ENCODE measurements around the gene NPY2R. TPM values are rescaled to one million over a fixed set of nuclear protein-coding genes. Genes with fewer than 3 reads are reported as not detected.

The NPY2R gene
- total and polyA plus RNA-seq, 2 donors (not counting 1 experiment from before 2014, with no cell fraction given): not detected

DNA sequence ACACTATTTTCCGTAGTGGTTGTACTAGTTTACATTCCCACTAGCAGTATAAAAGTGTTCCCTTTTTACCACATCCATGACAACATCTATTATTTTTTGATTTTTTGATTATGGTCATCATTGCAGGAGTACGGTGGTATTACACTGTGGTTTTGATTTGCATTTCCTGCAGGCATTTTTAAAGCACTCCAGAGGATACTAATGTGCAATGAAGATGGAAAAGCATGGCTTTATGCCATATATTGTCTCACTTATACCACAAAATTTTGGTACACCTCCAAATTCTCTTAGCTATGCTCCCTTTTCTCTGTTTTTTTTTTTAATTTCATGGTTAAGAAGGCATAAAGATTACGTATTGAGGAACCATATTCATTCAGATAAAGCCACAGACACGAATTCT lies 35.1 kb upstream of the NPY2R start:
- ATAC-seq (ENCODE audit: low read depth) (no peak), DNase-seq (no peak)
- Mint-ChIP-seq H3K9me3 (ENCODE audit: insufficient read depth) (peaks cover 2% of the 10 kb centered on the region), H3K27me3 (no peaks in the 10 kb centered on the region), H3K4me1 (no peaks in the 10 kb centered on the region), H3K4me3 (no peak overlapping the region), H3K27ac (no peak overlapping the region)
- intact Hi-C loops (cut with micrococcal nuclease): no loop called here
- ChIA-PET CTCF (no interaction called here), POLR2A (no interaction called here)
- Histone ChIP-seq H3K4me2 (replicated peaks; ENCODE audit: low read depth, low read length, poor library complexity, severe bottlenecking) (no peak overlapping the region), H3K4me3 (ENCODE audit: control extremely low read depth in 1 of 5, extremely low read depth in 1 of 5, insufficient read depth in 1 of 5, low read depth in 2 of 5, low read length in 4 of 5) (no peak overlapping the region), H3K27ac (ENCODE audit: low read length in 2 of 2) (no peak overlapping the region), H3K79me2 (ENCODE audit: control insufficient read depth, insufficient read depth, low read length) (no peaks in the 10 kb centered on the region), H4K20me1 (ENCODE audit: control insufficient read depth, insufficient read depth, low read length, poor library complexity, severe bottlenecking) (no peaks in the 10 kb centered on the region), H2AFZ (ENCODE audit: insufficient read depth, low read depth, low read length, poor library complexity, severe bottlenecking) (no peak overlapping the region), H3K9me3 (ENCODE audit: control extremely low read depth in 1 of 3, control insufficient read depth in 2 of 3, insufficient read depth in 1 of 3, low read length in 2 of 3) (peaks cover 0 to 4% (median 0%) of the 10 kb centered on the region in 3 donors), H3K4me1 (ENCODE audit: control insufficient read depth in 2 of 2, insufficient read depth in 2 of 2, low read length in 2 of 2) (no peaks in the 10 kb centered on the region), H3K9ac (ENCODE audit: low read length) (no peak overlapping the region), H3K27me3 (replicated peaks in 1 of 4; ENCODE audit: control extremely low read depth in 1 of 4, control insufficient read depth in 3 of 4, insufficient read depth in 4 of 4, low read length in 3 of 4) (no peaks in the 10 kb centered on the region), H3K36me3 (replicated peaks in 1 of 2; ENCODE audit: control extremely low read depth in 1 of 2, control insufficient read depth in 1 of 2, extremely low read depth in 1 of 2, insufficient read depth in 2 of 2, low read length in 1 of 2) (no peaks in the 10 kb centered on the region)
- TF ChIP-seq, protein P1, sequence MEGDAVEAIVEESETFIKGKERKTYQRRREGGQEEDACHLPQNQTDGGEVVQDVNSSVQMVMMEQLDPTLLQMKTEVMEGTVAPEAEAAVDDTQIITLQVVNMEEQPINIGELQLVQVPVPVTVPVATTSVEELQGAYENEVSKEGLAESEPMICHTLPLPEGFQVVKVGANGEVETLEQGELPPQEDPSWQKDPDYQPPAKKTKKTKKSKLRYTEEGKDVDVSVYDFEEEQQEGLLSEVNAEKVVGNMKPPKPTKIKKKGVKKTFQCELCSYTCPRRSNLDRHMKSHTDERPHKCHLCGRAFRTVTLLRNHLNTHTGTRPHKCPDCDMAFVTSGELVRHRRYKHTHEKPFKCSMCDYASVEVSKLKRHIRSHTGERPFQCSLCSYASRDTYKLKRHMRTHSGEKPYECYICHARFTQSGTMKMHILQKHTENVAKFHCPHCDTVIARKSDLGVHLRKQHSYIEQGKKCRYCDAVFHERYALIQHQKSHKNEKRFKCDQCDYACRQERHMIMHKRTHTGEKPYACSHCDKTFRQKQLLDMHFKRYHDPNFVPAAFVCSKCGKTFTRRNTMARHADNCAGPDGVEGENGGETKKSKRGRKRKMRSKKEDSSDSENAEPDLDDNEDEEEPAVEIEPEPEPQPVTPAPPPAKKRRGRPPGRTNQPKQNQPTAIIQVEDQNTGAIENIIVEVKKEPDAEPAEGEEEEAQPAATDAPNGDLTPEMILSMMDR (IDR thresholded peaks at IDR 0.05): no peak
- TF ChIP-seq EZH2 (IDR thresholded peaks at IDR 0.05; ENCODE audit: borderline replicate concordance, insufficient read depth, low read depth, low read length, poor library complexity, severe bottlenecking): no peak
- WGBS (ENCODE audit: insufficient coverage): no CpG with 5 or more reads among the region's 4 CpGs

DNA sequence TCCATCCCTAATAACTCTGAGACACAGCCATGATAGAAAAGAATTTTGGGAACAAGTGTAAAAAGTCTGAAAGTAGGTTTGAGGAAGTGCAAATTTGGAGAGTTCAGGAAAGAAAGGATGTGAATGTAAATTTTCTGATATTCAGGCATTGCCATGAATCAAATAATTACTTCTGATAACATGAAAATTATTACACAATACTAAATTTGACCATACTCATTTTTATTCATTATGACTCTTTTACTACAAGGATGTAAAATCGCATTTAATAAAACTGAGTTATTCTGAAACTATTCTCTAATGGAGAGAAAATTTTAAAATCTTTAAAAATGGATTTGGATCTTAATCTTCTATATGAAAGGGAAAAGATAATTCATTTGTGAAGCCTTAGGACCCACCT lies 33.8 kb upstream of the NPY2R start:
- no peaks in the 10 kb centered on the region for H4K20me1 ChIP-seq (ENCODE audit: control insufficient read depth, insufficient read depth, low read length, poor library complexity, severe bottlenecking)
- DNase-seq (no peak), ATAC-seq (ENCODE audit: low read depth) (no peak)
- Mint-ChIP-seq H3K27me3 (no peaks in the 10 kb centered on the region), H3K9me3 (ENCODE audit: insufficient read depth) (peaks cover 2% of the 10 kb centered on the region), H3K4me1 (no peaks in the 10 kb centered on the region), H3K4me3 (no peak overlapping the region), H3K27ac (no peak overlapping the region)
- H3K79me2 ChIP-seq (ENCODE audit: control insufficient read depth, insufficient read depth, low read length): no peaks in the 10 kb centered on the region
- WGBS (ENCODE audit: insufficient coverage): no CpG with 5 or more reads among the region's 1 CpG
- no peak overlapping the region for H3K4me3 ChIP-seq (ENCODE audit: control extremely low read depth in 1 of 5, extremely low read depth in 1 of 5, insufficient read depth in 1 of 5, low read depth in 2 of 5, low read length in 4 of 5)
- intact Hi-C loops (cut with micrococcal nuclease): no loop called here
- peaks cover 0 to under 1% (median 0%) of the 10 kb centered on the region in 3 donors for H3K9me3 ChIP-seq (ENCODE audit: control extremely low read depth in 1 of 3, control insufficient read depth in 2 of 3, insufficient read depth in 1 of 3, low read length in 2 of 3)
- no peak overlapping the region for H3K4me2 ChIP-seq (replicated peaks; ENCODE audit: low read depth, low read length, poor library complexity, severe bottlenecking)
- H3K27ac ChIP-seq (ENCODE audit: low read length in 2 of 2): no peak overlapping the region
- TF ChIP-seq EZH2 (IDR thresholded peaks at IDR 0.05; ENCODE audit: borderline replicate concordance, insufficient read depth, low read depth, low read length, poor library complexity, severe bottlenecking): no peak
- TF ChIP-seq, protein P1 (IDR thresholded peaks at IDR 0.05): no peak
- H3K9ac ChIP-seq (ENCODE audit: low read length): no peak overlapping the region
- POLR2A ChIA-PET: no interaction called here
- H3K27me3 ChIP-seq (replicated peaks in 1 of 4; ENCODE audit: control extremely low read depth in 1 of 4, control insufficient read depth in 3 of 4, insufficient read depth in 4 of 4, low read length in 3 of 4): no peaks in the 10 kb centered on the region
- CTCF ChIA-PET: no interaction called here
- H3K36me3 ChIP-seq (replicated peaks in 1 of 2; ENCODE audit: control extremely low read depth in 1 of 2, control insufficient read depth in 1 of 2, extremely low read depth in 1 of 2, insufficient read depth in 2 of 2, low read length in 1 of 2): no peaks in the 10 kb centered on the region
- no peak overlapping the region for H2AFZ ChIP-seq (ENCODE audit: insufficient read depth, low read depth, low read length, poor library complexity, severe bottlenecking)
- H3K4me1 ChIP-seq (ENCODE audit: control insufficient read depth in 2 of 2, insufficient read depth in 2 of 2, low read length in 2 of 2): no peaks in the 10 kb centered on the region
